SU-DHL-6 (cell line): ENCODE results near the gene MATN3.

Source experiments
- H2AFZ ChIP-seq: fragments of 200-600 bp; sonication (generic); 2 replicates; pipeline ENCODE4 v1.6.1; 2014; ENCODE audit warnings: low read depth, mild to moderate bottlenecking, moderate library complexity, mixed read lengths, antibody characterized with exemption, low read length; ENCODE audit not compliant: severe bottlenecking
- H3F3A ChIP-seq: fragments of 200-600 bp; shearing (Covaris generic); 2 replicates; pipeline ENCODE4 v1.6.0; 2016; ENCODE audit warnings: antibody characterized with exemption, mild to moderate bottlenecking; ENCODE audit not compliant: insufficient read depth
- H3K27ac ChIP-seq: fragments of 200-600 bp; sonication (generic); 2 replicates; pipeline ENCODE4 v1.5.1; 2016; ENCODE audit warnings: low read depth, mild to moderate bottlenecking, low read length, moderate library complexity, mixed read lengths
- H3K27me3 ChIP-seq: fragments of 200-600 bp; sonication (generic), shearing (Covaris generic); 2 replicates; pipeline ENCODE4 v1.6.0; 2014; ENCODE audit warnings: mild to moderate bottlenecking, low read length
- H3K36me3 ChIP-seq: fragments of 200-600 bp; sonication (generic); 2 replicates; pipeline ENCODE4 v1.6.1; 2014; ENCODE audit warnings: mild to moderate bottlenecking, low read length, mixed read lengths
- H3K4me2 ChIP-seq: fragments of 300-600, 200-600 bp; shearing (Covaris generic), sonication (generic); 2 replicates; pipeline ENCODE4 v1.6.0; 2014; ENCODE audit warnings: low read length, low read depth, mild to moderate bottlenecking; ENCODE audit not compliant: poor library complexity, severe bottlenecking
- H3K4me3 ChIP-seq: fragments of 200-600 bp; sonication (generic); 2 replicates; pipeline ENCODE4 v1.5.1; 2014; ENCODE audit warnings: antibody characterized with exemption, low read length, mild to moderate bottlenecking, mixed read lengths; ENCODE audit not compliant: insufficient read depth, poor library complexity, severe bottlenecking
- H3K79me2 ChIP-seq: fragments of 200-600 bp; sonication (generic); 2 replicates; pipeline ENCODE4 v1.6.1; 2014; ENCODE audit warnings: mild to moderate bottlenecking, low read length, moderate library complexity; ENCODE audit not compliant: insufficient read depth
- H3K9ac ChIP-seq: fragments of 200-600 bp; sonication (generic); 2 replicates; pipeline ENCODE4 v1.7.0; 2014; ENCODE audit warnings: mild to moderate bottlenecking, low read length
- H3K9me2 ChIP-seq: fragments of 200-600 bp; sonication (generic); replicated peaks from 2 replicates; pipeline ENCODE4 v1.6.1; 2014; ENCODE audit warnings: low read length; ENCODE audit not compliant: insufficient read depth
- H3K9me3 ChIP-seq: fragments of 200-600 bp; sonication (generic); 2 replicates; pipeline ENCODE4 v1.6.1; 2014; ENCODE audit warnings: low read length, mixed read lengths; ENCODE audit not compliant: insufficient read depth
- H4K20me1 ChIP-seq: fragments of 200-600 bp; sonication (generic); 2 replicates; pipeline ENCODE4 v1.6.1; 2014; ENCODE audit warnings: low read depth, mild to moderate bottlenecking, antibody characterized with exemption, low read length, moderate library complexity, mixed read lengths
- CTCF ChIP-seq: fragments of 200-600 bp; sonication (generic); IDR thresholded peaks from one replicate; pipeline ENCODE4 v1.5.1; 2017; ENCODE audit warnings: antibody characterized with exemption, mild to moderate bottlenecking, low read length, moderate library complexity; ENCODE audit not compliant: insufficient read depth, poor library complexity, severe bottlenecking
- EZH2phosphoT487 ChIP-seq: fragments of 200-600 bp; sonication (generic), shearing (Covaris generic); conservative IDR thresholded peaks from 2 replicates; pipeline ENCODE4 v1.6.1; 2018; ENCODE audit warnings: mild to moderate bottlenecking, antibody characterized with exemption, low read length, moderate library complexity, mixed read lengths

Gene MATN3

GRCh38 chr2:19982268-19982667, 30.2 kb downstream of the MATN3 start:
- no peaks in the 10 kb centered on the region for H4K20me1 ChIP-seq
- no peaks in the 10 kb centered on the region for H3K9me3 ChIP-seq
- no peaks in the 10 kb centered on the region for H3K9me2 ChIP-seq
- H3K79me2 ChIP-seq: no peaks in the 10 kb centered on the region
- H3K27me3 ChIP-seq: no peaks in the 10 kb centered on the region
- no peak overlapping the region for H3K9ac ChIP-seq
- no peak overlapping the region for H3K4me2 ChIP-seq
- no peaks in the 10 kb centered on the region for H3F3A ChIP-seq
- no peak overlapping the region for H2AFZ ChIP-seq
- H3K4me3 ChIP-seq: no peak overlapping the region
- TF ChIP-seq CTCF (no peak), EZH2phosphoT487 (no peak)
- no peaks in the 10 kb centered on the region for H3K36me3 ChIP-seq
- H3K27ac ChIP-seq: no peak overlapping the region

- Histone ChIP-seq H3K27me3 (no peaks in the 10 kb centered on the region), H3K4me3 (no peak overlapping the region), H3K79me2 (no peaks in the 10 kb centered on the region), H3F3A (no peaks in the 10 kb centered on the region), H3K27ac (no peak overlapping the region), H3K9me3 (no peaks in the 10 kb centered on the region), H2AFZ (no peak overlapping the region), H3K4me2 (no peak overlapping the region), H3K36me3 (no peaks in the 10 kb centered on the region), H3K9me2 (no peaks in the 10 kb centered on the region), H3K9ac (no peak overlapping the region), H4K20me1 (no peaks in the 10 kb centered on the region)
- TF ChIP-seq EZH2phosphoT487: no peak
- TF ChIP-seq CTCF: no peak
Measured at GRCh38 chr2:19979932-19980331, 32.5 kb downstream of the MATN3 start.

- no peaks in the 10 kb centered on the region for H3K36me3 ChIP-seq
- H2AFZ ChIP-seq: no peak overlapping the region
- H3K27ac ChIP-seq: no peak overlapping the region
- no peaks in the 10 kb centered on the region for H3F3A ChIP-seq
- no peaks in the 10 kb centered on the region for H3K9me3 ChIP-seq
- no peaks in the 10 kb centered on the region for H3K9me2 ChIP-seq
- H3K9ac ChIP-seq: no peak overlapping the region
- no peaks in the 10 kb centered on the region for H3K79me2 ChIP-seq
- no peak overlapping the region for H3K4me2 ChIP-seq
- H3K27me3 ChIP-seq: no peaks in the 10 kb centered on the region
- H3K4me3 ChIP-seq: no peak overlapping the region
- no peak for TF ChIP-seq EZH2phosphoT487
- H4K20me1 ChIP-seq: no peaks in the 10 kb centered on the region
Measured at GRCh38 chr2:19973466-19973865, 39.0 kb downstream of the MATN3 start.

GRCh38 chr2:19971691-19972090, 40.8 kb downstream of the MATN3 start:
- Histone ChIP-seq H3K79me2 (no peaks in the 10 kb centered on the region), H3K27me3 (no peaks in the 10 kb centered on the region), H3K9me3 (no peaks in the 10 kb centered on the region), H3K9ac (no peak overlapping the region), H3F3A (no peaks in the 10 kb centered on the region), H3K36me3 (no peaks in the 10 kb centered on the region), H2AFZ (no peak overlapping the region), H3K4me3 (no peak overlapping the region), H4K20me1 (no peaks in the 10 kb centered on the region), H3K4me2 (no peak overlapping the region), H3K9me2 (no peaks in the 10 kb centered on the region), H3K27ac (no peak overlapping the region)
- TF ChIP-seq CTCF (no peak), EZH2phosphoT487 (no peak)
